UCSD-AML1 (cell line): ENCODE results near the gene RNF208.
"Not testable (repeated sequence)": the region's sequence is repeated elsewhere in the genome, so short reads cannot be mapped to it uniquely, and the experiment has no call there.

ENCODE experiments used
- DNase-seq: peaks from one replicate; lab custom pipeline; 2025; ENCODE audit not compliant: unreplicated experiment; lab: John Stamatoyannopoulos, UW

The RNF208 gene

DNA sequence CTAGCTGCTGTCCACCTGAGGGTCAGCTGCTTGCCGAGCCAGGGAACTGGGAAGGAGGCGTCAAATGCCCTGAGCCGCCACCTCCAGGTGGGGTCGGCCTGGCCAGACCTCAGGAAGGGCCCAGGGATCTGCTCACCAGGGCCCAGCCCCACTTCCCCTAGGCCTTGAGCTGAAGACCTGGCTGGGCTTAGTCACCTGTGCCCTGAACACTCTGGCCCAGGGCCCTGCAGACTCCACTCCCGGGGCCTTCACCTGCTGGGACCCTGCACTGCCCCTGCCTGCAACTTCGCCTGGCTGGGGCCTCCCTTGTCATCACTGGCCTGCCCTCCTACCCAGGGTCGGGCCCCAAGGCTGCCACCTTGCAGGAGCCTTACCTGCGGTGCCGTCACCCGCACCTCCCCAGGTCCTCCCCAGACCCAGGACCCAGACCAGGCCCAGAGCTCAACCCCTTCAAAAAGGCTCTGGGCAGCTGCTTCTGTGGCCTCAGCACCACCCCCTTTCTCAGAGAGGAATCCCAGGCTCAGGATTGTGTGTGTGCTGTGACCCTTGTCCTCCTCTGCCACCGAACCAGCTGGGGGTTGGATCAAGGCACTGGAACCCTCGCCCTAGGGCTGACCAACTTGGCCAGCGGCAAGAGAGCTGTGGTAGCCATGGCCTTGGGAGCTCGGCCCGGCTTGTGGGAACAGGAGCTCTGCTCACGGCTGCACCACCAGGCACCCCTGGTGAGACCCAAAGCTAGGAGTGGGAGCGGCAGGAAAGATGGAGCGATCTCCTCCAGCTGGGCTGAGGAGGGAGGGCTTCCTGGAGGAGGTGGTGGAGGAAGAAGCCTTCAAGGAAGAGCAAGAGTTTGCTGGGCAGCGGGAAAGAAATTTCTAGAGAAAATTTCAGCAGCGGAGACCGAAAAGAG lies 31.9 kb upstream of the RNF208 start:
- DNase-seq = no peak

DNA sequence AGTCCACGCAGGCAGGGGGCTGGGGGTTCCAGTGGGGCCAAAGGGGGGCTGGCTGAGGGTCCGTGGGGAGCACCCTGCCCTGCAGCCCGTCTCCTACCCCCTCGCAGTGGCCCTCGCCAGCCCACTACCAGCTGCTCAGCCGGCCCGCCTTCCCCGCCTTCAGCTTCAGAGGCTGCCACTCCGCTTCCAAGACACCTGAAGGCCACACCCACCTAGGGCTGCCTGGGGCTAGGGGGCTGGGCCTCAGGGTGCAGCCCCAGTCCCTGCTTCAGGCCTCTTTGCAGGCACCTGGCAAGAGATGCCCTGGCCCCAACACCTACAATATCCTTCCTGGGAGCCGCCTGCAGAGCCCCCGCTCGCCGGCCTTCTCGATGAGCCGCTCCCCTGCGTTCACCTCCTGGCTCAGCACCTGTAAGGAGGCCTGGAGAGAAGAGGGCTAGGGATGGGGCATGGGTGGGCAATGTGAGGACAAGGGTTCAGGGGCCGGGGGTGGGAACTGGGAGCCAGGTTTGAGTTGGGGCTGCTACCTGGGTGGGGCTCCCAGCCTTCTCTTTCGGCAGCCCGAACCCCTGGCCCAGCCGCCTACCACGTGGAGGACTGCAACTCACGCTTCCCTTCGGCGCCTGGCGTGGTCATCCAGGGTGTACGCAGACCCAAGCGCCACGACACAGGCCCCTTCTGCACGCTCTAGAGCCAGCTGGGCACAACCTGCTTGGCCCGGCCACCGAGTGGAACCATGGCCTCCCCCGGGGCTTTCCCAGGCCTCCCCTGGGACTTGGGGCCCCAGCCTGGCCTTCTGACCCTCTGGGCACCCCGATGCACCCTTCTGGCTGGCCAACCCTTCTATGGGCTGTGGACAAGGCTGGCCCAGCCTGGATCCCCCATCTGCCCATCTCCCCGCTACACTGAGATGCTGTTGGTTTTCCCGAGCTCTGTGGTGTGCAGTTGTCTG lies 30.8 kb upstream of the RNF208 start:
- no peak for DNase-seq

- no peak for DNase-seq
Observed at GRCh38 chr9:137251490-137252268, 29.6 kb upstream of the RNF208 start.

GRCh38 chr9:137251194-137251461 lies 29.1 kb upstream of the RNF208 start, which contains the start of gene STPG3:
Gene STPG3, plus strand, starts transcription at chr9:137251286. Its CDS starts 1 bp downstream, at chr9:137251287.
- DNase-seq = no peak

GRCh38 chr9:137250329-137251193 lies 28.5 kb upstream of the RNF208 start:
- DNase-seq = no peak

- no peak for DNase-seq
Observed at GRCh38 chr9:137247916-137248175, 25.8 kb upstream of the RNF208 start.

- DNase-seq = no peak
Observed at GRCh38 chr9:137247135-137247915, 25.3 kb upstream of the RNF208 start.

DNA sequence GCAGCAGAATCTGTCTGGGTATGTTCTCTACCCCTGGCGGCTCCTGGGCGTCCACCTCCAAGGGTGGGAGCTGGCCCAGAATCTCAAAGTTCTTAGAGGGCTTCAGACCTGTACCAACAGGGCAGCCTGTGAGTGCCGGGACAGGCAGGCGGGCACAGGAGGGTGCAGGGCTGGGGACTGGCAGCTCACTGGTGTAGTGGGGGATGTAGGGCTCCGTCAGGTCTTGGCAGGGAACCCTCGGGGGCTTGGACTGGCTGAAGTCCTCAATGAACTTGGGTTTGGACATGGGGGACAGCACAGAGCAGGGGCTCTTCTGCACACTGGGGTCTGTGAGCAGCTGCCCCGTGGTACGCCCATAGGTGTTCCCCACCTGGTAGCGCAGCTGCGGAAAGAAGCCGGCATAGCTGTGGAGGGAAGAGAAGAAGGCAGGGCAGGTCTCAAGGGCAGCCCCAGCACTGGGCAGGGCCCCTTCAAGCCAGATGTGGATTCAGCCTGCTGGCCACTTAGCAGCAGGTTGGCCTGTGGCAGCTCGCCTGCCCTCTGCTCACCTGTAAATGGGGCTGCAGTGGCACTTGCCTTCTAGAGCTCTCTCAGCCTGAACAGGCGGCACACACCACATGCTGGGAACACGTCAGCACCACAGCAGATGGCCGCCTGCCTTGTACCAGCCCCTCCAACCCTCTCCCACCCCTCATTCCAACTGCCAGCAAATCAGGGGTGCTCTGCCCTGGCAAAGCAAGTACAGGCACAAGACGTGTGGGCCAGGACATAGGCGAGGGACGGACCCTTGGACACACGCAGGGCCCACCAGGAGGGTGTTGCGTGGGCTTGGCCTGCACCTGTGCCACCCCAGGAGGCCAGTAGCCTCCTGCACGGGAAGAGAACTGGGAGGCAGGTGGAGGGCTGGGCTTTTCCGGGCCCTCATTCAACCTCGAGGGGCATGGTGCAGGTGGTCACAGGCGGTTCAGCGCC lies 23.7 kb upstream of the RNF208 start:
- no peak for DNase-seq

GRCh38 chr9:137244486-137245449 lies 22.7 kb upstream of the RNF208 start:
- no peak for DNase-seq

- no peak for DNase-seq
Observed at GRCh38 chr9:137243626-137244485, 21.8 kb upstream of the RNF208 start.

DNA sequence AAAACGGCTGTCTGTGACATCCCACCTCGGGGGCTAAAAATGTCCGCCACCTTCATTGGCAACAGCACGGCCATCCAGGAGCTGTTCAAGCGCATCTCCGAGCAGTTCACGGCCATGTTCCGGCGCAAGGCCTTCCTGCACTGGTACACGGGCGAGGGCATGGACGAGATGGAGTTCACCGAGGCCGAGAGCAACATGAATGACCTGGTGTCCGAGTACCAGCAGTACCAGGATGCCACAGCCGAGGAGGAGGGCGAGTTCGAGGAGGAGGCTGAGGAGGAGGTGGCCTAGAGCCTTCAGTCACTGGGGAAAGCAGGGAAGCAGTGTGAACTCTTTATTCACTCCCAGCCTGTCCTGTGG lies 21.2 kb upstream of the RNF208 start:
- DNase-seq = not testable (repeated sequence)

DNA sequence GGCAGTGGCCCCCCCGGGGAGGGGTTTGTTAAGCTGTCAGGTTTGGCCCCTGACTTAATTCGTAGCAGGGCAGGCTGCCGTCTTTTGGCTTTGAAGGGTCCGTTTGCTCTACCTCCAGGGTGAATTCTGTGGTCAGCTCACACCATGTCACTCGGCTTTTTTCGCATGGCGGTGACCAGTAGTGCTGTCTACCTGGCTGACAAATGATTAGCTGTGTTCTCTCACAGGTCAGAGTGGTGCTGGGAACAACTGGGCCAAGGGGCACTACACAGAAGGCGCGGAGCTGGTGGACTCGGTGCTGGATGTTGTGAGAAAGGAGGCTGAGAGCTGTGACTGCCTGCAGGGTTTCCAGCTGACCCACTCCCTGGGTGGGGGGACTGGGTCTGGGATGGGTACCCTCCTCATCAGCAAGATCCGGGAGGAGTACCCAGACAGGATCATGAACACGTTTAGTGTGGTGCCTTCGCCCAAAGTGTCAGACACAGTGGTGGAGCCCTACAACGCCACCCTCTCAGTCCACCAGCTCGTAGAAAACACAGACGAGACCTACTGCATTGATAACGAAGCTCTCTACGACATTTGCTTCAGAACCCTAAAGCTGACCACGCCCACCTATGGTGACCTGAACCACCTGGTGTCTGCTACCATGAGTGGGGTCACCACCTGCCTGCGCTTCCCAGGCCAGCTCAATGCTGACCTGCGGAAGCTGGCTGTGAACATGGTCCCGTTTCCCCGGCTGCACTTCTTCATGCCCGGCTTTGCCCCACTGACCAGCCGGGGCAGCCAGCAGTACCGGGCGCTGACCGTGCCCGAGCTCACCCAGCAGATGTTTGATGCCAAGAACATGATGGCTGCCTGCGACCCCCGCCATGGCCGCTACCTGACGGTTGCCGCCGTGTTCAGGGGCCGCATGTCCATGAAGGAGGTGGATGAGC lies 20.5 kb upstream of the RNF208 start:
- DNase-seq = no peak

DNA sequence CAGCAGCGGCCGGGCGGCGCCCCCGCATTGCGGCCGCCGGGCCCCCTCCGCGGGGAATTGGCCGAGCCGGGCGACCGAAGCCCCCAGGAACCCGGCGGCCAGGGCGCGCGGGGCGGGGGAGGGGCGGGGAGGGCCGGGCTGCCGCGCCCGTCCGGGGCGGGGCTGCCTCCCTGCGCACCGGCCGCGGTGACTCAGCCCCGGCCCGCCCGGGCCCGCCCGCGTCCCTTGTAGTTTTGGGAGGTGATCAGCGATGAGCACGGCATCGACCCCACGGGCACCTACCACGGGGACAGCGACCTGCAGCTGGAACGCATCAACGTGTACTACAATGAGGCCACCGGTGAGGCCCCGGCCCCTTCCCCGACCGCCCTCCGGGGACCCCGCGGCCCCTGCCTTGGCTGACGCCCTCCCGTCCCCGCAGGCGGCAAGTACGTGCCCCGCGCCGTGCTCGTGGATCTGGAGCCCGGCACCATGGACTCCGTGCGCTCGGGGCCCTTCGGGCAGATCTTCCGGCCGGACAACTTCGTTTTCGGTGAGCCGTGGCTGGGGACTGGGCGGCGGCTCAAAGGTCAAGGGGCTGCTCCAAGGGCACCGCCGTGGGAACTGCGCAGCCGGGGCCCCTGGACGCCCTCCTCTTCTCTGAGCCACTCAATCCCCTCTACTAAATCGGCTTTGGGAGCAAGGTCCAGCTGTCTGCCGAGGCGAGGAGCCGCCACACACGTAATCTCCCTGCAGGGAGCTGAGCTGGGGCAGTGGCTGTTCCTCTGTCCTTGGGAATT lies 19.6 kb upstream of the RNF208 start:
- DNase-seq = peak; percentile 71

DNA sequence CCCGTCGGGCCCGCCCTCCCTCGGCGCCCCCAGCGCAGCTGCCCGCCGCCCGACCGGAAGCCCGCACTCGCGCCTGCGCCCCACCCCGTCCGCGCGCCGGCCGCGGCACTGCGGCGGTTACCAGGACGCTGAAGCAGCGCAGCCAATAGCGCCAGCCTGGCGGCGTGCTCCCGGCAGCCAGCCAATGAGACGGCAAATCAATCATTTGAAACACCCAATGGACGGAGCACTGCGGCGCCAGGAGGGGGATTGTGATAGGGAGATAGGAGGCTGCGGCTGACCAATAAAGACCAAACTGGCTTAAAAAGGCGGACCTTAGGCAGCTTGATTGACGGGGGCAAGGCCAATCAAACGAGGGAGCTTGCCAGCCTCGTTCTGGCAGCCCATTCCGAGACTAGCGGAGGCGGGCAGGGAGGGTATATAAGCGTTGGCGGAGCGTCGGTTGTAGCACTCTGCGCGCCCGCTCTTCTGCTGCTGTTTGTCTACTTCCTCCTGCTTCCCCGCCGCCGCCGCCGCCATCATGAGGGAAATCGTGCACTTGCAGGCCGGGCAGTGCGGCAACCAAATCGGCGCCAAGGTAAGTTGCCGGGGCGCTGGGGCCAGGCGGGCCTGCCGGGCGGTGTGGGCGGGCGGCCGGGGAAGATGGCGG lies 18.9 kb upstream of the RNF208 start, which contains the start of gene TUBB4B:
TSS of gene TUBB4B (plus strand) at position 447 of the 649 bp plus-strand sequence. CDS start at position 521, 74 bp downstream.
- DNase-seq = peak; percentile 99
